ENCODE results near the gene IGFBP3.
"Not testable (repeated sequence)": the region's sequence is repeated elsewhere in the genome, so short reads cannot be mapped to it uniquely, and the experiment has no call there.

The IGFBP3 gene, protein sequence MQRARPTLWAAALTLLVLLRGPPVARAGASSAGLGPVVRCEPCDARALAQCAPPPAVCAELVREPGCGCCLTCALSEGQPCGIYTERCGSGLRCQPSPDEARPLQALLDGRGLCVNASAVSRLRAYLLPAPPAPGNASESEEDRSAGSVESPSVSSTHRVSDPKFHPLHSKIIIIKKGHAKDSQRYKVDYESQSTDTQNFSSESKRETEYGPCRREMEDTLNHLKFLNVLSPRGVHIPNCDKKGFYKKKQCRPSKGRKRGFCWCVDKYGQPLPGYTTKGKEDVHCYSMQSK

DNA sequence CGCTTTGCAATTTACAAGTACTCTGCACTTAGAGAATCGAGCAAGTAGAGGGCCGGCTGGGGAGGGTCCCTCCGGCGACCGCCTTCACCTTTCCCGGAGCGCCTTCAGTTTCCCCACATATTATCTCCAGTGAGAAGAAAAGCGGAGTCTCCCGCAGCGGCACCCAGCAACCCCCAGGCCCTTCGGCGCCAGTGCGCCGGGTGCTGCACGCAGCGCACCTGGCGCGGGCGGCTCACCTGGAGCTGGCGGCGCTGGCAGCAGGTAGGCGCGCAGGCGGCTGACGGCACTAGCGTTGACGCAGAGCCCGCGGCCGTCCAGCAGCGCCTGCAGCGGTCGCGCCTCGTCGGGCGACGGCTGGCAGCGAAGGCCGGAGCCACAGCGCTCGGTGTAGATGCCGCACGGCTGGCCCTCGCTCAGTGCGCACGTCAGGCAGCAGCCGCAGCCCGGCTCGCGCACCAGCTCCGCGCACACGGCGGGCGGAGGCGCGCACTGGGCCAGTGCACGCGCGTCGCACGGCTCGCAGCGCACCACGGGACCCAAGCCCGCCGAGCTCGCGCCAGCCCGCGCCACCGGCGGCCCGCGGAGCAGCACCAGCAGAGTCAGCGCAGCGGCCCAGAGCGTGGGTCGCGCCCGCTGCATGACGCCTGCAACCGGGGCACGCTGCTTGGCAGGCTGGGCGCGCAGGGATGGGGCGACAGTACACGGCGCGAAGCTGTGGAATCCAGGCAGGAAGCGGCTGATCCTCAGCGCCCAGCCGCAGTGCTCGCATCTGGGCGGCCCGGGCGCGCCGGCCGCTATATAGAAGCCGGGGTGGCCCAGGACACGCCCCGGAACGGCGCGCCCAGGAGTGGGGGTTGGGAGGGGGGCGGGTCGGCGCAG lies at the start of gene IGFBP3:
TSS of gene IGFBP3 (minus strand) at position 771 of the 879 bp plus-strand sequence. CDS start at position 639, 132 bp downstream.
- DNase-seq (ENCODE audit: low read depth): no peak

DNA sequence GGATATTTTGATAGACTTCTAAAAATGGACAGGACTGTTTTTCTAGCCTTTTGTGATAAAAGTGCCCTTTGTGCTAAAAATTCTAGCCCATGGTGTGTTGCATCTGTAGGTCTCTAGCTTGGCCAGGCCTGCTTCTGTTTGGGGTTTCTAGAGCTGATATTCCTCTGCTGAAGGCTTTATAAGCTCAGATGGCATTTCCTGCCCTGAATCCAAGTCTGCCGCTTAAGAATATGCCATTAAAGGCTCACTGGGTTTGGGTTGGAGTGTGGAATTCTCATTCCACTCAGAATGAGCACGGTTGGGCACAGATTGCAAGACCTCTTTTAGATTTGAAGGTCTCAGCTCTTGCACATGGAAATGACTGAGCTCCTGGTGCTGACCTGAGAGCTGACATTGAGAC lies 49.4 kb upstream of the IGFBP3 start:
- DNase-seq (ENCODE audit: low read depth): no peak

GRCh38 chr7:45969940-45970339 lies 48.9 kb upstream of the IGFBP3 start:
- no peak for DNase-seq (ENCODE audit: low read depth)

GRCh38 chr7:45968856-45969541 lies 47.9 kb upstream of the IGFBP3 start:
- DNase-seq (ENCODE audit: low read depth): no peak

DNA sequence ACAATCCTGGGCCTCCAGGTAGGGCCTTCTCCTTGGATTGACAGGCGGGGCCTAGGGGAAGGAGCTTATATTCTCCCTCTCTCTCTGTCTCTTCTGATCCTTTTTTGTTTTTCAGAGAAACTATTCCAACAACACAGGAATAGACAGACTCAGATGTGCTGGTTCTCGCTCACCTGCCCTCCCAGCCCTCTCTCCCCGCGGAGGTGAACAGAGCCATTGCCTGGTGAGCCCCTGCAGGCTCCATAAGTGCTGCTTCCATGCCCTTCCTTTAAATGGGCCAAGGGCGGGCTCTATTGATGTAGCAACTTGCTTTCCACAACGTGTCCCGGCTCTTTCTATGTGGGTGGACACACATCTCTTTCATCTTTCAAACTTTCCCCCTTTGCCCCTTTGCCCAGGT lies 47.2 kb upstream of the IGFBP3 start:
- DNase-seq (ENCODE audit: low read depth): no peak

- DNase-seq (ENCODE audit: low read depth): no peak
These were observed 46.6 kb upstream of the IGFBP3 start for GRCh38 chr7:45967591-45968157.

DNA sequence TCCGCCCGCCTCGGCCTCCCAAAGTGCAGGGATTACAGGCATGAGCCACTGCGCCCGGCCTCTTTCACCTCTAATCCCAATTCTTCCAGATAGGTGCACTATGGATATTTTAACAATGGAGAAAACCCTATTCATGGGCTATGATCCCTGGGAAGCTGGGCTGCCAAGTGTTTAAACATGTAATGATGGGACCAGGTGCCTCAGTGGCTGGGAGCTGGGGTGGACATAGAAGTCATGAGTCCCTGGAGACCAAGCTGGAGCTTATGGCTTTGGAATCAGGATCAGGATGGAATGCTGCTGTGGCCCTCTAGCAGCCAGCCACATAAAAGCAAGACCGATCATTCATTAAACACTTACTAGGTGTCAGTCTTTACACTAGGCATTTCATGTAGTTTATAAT lies 41.8 kb upstream of the IGFBP3 start:
- no peak for DNase-seq (ENCODE audit: low read depth)

DNA sequence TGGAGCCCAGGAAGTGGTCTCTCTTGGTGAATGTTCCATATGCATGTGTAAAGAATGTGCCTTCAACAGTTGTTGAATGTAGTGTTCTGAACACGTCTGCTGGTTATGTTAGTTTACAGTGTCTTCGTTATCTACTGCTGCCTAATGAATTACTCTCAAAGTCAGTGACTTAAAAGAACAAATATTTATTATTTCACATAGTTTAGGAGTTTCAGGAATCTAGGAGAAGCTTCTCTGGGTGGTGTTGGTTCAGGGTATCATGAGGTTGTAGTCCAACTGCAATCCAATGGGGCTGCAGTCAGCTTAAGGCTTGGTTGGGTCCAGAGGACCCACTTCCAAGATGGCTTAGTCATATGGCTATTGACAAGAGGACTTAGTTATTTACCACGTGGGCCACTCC lies 36.6 kb upstream of the IGFBP3 start:
- DNase-seq (ENCODE audit: low read depth): no peak

DNA sequence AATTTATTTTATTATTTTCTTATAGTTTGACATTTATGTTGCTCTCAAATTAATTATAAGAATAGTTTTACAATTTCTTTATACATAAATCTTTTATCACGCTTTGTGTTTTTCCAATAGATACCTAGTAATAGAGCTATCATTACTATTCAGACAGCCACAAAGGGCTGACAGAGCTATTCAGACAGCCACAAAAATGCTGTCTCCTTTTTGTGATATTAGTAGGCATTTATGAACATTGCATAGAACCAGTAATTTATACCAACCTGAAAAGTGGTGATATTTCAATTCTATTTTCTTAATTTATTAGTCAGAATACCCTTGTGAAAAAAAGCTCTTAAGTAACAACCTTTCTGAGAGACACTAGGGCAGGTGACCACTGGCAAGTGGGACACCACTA lies 34.2 kb upstream of the IGFBP3 start:
- DNase-seq (ENCODE audit: low read depth): no peak

GRCh38 chr7:45953055-45953454 lies 32.0 kb upstream of the IGFBP3 start:
- DNase-seq (ENCODE audit: low read depth): not testable (repeated sequence)

DNA sequence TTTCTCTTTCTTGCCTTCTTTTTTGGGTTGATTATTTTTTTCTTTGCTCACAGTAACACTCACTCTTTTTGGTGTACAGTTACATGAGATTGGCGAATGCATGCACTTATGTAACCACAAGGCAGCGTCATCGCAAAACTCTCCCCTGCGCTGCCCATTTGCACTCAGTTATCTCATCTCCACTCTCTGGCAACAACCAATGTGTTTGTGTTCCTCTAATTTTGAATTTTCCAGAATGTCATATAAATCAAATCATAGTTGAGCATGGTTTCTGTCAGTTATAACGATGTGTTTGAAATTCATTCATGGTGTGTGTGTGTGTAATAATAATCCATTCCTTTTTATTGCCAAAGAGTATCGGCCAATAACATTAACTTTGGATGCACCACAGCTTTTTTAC lies 23.0 kb upstream of the IGFBP3 start:
- DNase-seq (ENCODE audit: low read depth): no peak

DNA sequence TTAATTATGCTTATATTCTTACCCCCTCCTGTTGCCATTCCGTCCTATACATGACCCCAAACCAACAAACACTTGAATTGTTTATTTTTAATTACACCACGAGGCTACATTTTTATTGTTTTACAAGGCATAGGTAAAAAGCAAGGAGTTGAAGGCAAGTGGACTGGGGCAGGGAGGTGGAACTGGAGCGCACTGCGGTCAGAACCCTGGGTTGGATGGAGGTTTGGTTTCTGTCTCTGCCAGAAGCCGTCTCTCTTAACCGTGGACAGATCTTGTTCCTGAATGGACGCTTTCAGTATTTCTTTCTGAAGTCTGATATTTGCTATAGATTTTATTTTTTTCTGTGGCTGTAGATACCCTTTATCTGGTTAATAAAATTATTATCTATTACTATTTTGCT lies 19.9 kb upstream of the IGFBP3 start:
- DNase-seq (ENCODE audit: low read depth): no peak

- DNase-seq (ENCODE audit: low read depth): peak; percentile 32
These were observed 19.2 kb upstream of the IGFBP3 start for GRCh38 chr7:45940237-45940781.

DNA sequence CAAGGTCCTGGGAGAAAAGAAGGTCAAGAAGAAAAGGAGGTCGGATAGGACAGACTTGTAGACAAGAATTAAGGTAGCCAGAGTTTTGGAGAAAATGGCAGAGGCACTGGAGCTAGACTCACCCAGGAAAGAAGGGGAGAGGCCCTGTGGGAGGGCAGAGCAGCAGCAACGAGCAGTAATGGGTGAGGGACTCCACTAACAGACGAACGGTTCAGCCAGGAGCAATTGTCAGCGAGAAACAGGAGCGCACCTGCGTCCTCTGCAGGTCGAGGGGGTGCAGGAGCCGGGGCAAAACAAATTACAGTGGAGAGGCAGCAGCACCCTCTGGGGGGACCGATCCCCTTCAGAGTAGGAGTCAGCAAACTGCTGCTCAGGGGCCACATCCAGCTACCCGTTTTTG lies 18.5 kb upstream of the IGFBP3 start:
- no peak for DNase-seq (ENCODE audit: low read depth)

- DNase-seq (ENCODE audit: low read depth): no peak
These were observed 17.7 kb upstream of the IGFBP3 start for GRCh38 chr7:45938626-45939302.

DNA sequence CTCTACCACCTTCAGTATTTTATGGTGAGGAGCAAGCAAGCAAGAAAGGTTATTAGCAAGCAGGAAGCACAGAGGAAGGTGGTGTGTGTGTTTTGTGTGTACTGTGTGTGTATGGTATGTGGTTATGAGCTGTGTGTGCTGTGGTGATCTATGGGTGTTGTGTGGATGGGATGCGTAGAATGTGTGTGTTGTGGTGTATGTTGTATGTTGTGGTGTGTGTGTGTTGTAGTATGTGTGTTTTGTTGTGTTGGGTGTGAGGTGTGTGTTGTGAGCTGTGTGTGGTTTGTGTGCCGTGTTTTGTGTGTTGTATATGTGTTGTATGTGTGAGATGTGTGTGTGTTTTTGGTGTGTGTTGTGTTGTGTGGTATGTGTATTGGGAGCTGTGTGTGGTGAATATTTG lies 16.8 kb upstream of the IGFBP3 start:
- no peak for DNase-seq (ENCODE audit: low read depth)

DNA sequence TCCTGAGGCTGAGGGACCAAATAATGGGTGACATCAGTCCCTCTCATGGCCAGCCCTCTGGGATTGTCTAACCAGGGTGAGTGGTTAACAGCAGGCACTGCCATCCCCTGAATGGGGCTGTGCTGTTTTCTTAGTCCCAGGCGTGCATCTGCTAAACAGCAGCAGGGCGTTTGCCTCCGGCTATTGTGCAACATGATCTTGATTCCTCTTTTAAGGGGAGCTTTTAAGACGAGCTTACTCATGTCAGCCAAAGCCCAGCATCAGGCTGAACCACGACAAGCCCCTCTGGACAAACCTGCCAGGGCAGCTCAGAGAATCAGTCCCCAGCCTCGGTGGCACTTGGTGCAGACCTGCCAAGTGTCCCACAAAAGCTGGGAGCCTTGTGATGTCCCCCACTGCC lies 16.2 kb upstream of the IGFBP3 start:
- DNase-seq (ENCODE audit: low read depth): no peak

GRCh38 chr7:45930967-45931366 lies 9.9 kb upstream of the IGFBP3 start:
- no peak for DNase-seq (ENCODE audit: low read depth)

GRCh38 chr7:45927721-45928120 lies 6.6 kb upstream of the IGFBP3 start:
- DNase-seq (ENCODE audit: low read depth): no peak

- DNase-seq (ENCODE audit: low read depth): no peak
These were observed 3.2 kb upstream of the IGFBP3 start for GRCh38 chr7:45924283-45924682.

DNA sequence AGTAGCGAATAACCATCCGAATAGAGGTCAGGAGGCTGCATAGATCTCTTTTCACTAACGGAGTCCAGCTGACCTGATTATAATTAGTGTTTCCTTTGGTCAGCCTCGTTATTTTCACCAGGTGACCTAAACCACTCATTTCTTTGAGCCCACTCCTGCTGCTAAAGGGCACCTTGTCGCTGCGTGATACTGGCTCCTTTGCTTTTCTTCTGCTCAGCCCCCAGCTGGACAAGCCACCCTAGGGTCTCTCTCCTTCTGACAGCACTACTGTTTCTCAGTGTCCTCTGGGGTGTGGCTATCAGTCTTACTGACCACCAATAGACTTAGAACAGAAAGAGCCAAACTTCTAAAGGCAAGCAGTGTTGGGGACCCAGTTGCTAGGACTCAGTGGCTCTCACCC lies 2.7 kb upstream of the IGFBP3 start:
- DNase-seq (ENCODE audit: low read depth): no peak

DNA sequence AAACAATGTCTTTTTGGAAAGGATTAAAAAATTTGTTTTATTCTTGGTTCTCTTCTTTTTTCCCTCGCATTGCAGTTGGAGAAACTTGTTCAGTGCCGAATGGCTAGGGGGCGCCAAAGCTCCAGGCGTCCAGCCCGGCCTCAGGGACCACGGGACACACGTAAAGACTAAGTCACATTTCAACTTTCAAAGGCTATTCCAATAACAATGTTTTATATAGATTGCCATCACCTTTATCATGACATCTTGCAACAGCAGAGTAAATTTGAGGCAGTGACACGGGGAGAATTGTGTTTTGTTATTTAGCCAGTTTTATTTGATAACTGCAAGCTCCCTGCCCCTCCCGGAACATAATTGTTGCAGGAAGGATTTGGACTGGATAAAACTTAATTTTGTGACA lies 2.2 kb upstream of the IGFBP3 start:
- peak; percentile 4 for DNase-seq (ENCODE audit: low read depth)
